B cell (primary cell): ENCODE measurements around the gene TBC1D1.

ENCODE experiments used
- EZH2 ChIP-seq: IDR thresholded peaks from 2 replicates; pipeline ENCODE4 v1.6.1; 2012; ENCODE audit warnings: borderline replicate concordance, low read depth, mild to moderate bottlenecking, moderate library complexity, low read length; ENCODE audit not compliant: insufficient read depth, poor library complexity, severe bottlenecking
- TF ChIP-seq, protein P1 (sequence below): fragments of 200-600 bp; IDR thresholded peaks from one replicate; pipeline ENCODE4 v1.8.0; 2022; ENCODE audit warnings: antibody characterized with exemption, mild to moderate bottlenecking

DNA sequence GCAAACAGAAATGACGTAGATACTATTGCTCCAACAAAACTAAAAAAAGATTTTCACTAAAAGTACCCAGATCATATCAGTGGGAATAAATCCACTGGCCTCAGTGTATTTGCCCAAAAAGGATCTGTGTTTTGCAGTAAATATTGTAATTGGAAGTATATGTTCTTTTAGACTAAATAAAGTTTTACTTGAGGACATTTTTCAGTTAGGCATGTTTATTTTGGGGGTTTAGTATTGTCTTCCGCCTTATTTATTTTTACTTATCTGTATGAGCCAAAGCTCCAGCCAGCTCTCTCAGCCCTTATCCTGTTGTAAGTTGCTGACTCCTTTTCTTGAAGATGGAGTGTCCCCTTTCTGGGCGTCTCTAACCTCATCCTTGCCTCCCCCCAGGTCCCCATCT is 119.1 kb downstream of the TBC1D1 start:
- TF ChIP-seq, protein P1, sequence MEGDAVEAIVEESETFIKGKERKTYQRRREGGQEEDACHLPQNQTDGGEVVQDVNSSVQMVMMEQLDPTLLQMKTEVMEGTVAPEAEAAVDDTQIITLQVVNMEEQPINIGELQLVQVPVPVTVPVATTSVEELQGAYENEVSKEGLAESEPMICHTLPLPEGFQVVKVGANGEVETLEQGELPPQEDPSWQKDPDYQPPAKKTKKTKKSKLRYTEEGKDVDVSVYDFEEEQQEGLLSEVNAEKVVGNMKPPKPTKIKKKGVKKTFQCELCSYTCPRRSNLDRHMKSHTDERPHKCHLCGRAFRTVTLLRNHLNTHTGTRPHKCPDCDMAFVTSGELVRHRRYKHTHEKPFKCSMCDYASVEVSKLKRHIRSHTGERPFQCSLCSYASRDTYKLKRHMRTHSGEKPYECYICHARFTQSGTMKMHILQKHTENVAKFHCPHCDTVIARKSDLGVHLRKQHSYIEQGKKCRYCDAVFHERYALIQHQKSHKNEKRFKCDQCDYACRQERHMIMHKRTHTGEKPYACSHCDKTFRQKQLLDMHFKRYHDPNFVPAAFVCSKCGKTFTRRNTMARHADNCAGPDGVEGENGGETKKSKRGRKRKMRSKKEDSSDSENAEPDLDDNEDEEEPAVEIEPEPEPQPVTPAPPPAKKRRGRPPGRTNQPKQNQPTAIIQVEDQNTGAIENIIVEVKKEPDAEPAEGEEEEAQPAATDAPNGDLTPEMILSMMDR, result no peak
- TF ChIP-seq EZH2, result no peak
